Stomach (tissue), 9 donors: Measurements from ENCODE around the gene MAGI1. TPM values are rescaled to one million over a fixed set of nuclear protein-coding genes. Genes with fewer than 3 reads are reported as not detected.

ENCODE experiments used
- DNase-seq, 2 donors: peaks; one replicate each; pipeline versions ENCODE4 v3.0.0 to v3.0.0-alpha.2; 2013 to 2019
- H3K27ac ChIP-seq, 5 donors: fragments of 200-600 bp in 4 of 5; sonication (generic) in 4 of 5; one replicate each; pipeline ENCODE4 v1.5.1; 2013 to 2019; ENCODE audit warnings: mild to moderate bottlenecking in 1 of 5, moderate library complexity in 1 of 5
- H3K27me3 ChIP-seq, 3 donors: fragments of 200-600 bp; sonication (generic); one replicate each; pipeline ENCODE4 v1.5.1; 2017 to 2019; ENCODE audit warnings: mixed run types in 1 of 3
- H3K36me3 ChIP-seq, 4 donors: fragments of 200-600 bp; sonication (generic); 1 replicate in 3 of 4; 2 replicates in 1 of 4; pipeline ENCODE4 v1.5.1; 2016 to 2019
- H3K4me1 ChIP-seq, 4 donors: fragments of 200-600 bp; sonication (generic); one replicate each; pipeline ENCODE4 v1.5.1; 2016 to 2019
- H3K4me3 ChIP-seq, 4 donors: fragments of 200-600 bp; sonication (generic) in 3 of 4; one replicate each; pipeline ENCODE4 v1.5.1; 2016 to 2019; ENCODE audit warnings: mild to moderate bottlenecking in 1 of 4
- H3K9me3 ChIP-seq, 4 donors: fragments of 200-600 bp; sonication (generic); one replicate each; pipeline ENCODE4 v1.5.1; 2016 to 2019
- CTCF ChIP-seq, 7 experiments: fragments of 450-650 bp in 4 of 7; fragments of 200-600 bp in 3 of 7; sonication (generic) in 3 of 7; IDR thresholded peaks; one replicate each; pipeline ENCODE4 v1.5.1; 2016 to 2019; ENCODE audit warnings: antibody characterized with exemption in 7 of 7, control low read depth in 2 of 7, mild to moderate bottlenecking in 1 of 7
- EP300 ChIP-seq: sonication (generic); formaldehyde crosslinking; IDR thresholded peaks from one replicate; pipeline ENCODE4 v1.6.1; 2017; ENCODE audit warnings: antibody characterized with exemption
- POLR2A ChIP-seq, 4 donors: fragments of 450-650 bp; IDR thresholded peaks; one replicate each; pipeline ENCODE4 v1.6.1; 2016; ENCODE audit warnings: antibody characterized with exemption in 4 of 4, control low read depth in 2 of 4, mild to moderate bottlenecking in 1 of 4, moderate library complexity in 1 of 4
- POLR2AphosphoS5 ChIP-seq, 3 donors: sonication (generic); formaldehyde crosslinking; IDR thresholded peaks; one replicate each; pipeline ENCODE4 v1.6.1; 2016; ENCODE audit warnings: antibody characterized with exemption in 3 of 3
- WGBS, 5 donors: extraction: QIAGEN DNeasy Blood & Tissue Kit in 3 of 5; methylation state at CpG; one replicate each; pipeline versions ENCODE4 v1.1.5 to v1.1.7; 2013 to 2018; 5-methylcytosine and 5-hydroxymethylcytosine counted together
- intact Hi-C: fragments of 100-400 bp; cut with DNase I; formaldehyde crosslinking; loops from one replicate; pipeline ENCODE4 v1.15.1; 2023; ENCODE audit warnings: low total_unique reads
- polyA plus RNA-seq, 3 donors: library from polyadenylated mRNA; stranded (reverse); fragments of 200-250 nt; gene quantifications; one replicate each; pipeline ENCODE4 v1.2.3, GENCODE V29; 2013
- total RNA-seq, 5 donors: library from RNA; depleted of rRNA; stranded (reverse); fragments of >200 nt; gene quantifications; one replicate each; pipeline versions ENCODE4 v1.1.0 to v1.2.3, GENCODE V29; 2014 to 2016
- donor health status: healthy with polysubstance abuse.
- donor health status: Bipolar disorder and iron deficiency.
- donor health status: healthy.

The MAGI1 gene
- total and polyA plus RNA-seq, 8 donors: 5.7 to 237 (median 84.8) TPM

- intact Hi-C loops: no loop called here
- TF ChIP-seq EP300 (no peak), CTCF (IDR thresholded peaks at IDR 0.05) (no peak), POLR2AphosphoS5 (IDR thresholded peaks at IDR 0.05) (no peak), POLR2A (IDR thresholded peaks at IDR 0.05) (no peak)
- 74 to 80% (median 76%) methylated on average over 8 of the region's 8 CpGs for WGBS, 5 donors
Measured at GRCh38 chr3:65348398-65348995, 690.2 kb downstream of the MAGI1 start.

GRCh38 chr3:65347166-65347565, 691.6 kb downstream of the MAGI1 start:
- Histone ChIP-seq H3K27me3 (no peaks in the 10 kb centered on the region), H3K4me3 (no peak overlapping the region), H3K27ac (no peak overlapping the region), H3K4me1 (peaks cover 0 to 8% (median 0%) of the 10 kb centered on the region in 4 donors), H3K9me3 (no peaks in the 10 kb centered on the region), H3K36me3 (no peaks in the 10 kb centered on the region)
- DNase-seq: no peak
- 73 to 96% (median 83%) methylated on average over 1 of the region's 1 CpG for WGBS, 5 donors
- intact Hi-C loops: no loop called here
- TF ChIP-seq CTCF (IDR thresholded peaks at IDR 0.05): no peak

More at GRCh38 chr3:65348398-65348995, 690.2 kb downstream of the MAGI1 start:
- Histone ChIP-seq H3K9me3 (no peaks in the 10 kb centered on the region), H3K36me3 (no peaks in the 10 kb centered on the region), H3K27me3 (no peaks in the 10 kb centered on the region), H3K4me3 (no peak overlapping the region), H3K27ac (no peak overlapping the region), H3K4me1 (peaks cover 0 to 8% (median 0%) of the 10 kb centered on the region in 4 donors)
- DNase-seq: no peak

- Histone ChIP-seq H3K36me3 (no peaks in the 10 kb centered on the region), H3K4me3 (no peak overlapping the region), H3K4me1 (peaks cover 0 to 8% (median 0%) of the 10 kb centered on the region in 4 donors), H3K27ac (no peak overlapping the region), H3K27me3 (no peaks in the 10 kb centered on the region), H3K9me3 (no peaks in the 10 kb centered on the region)
- intact Hi-C loops: no loop called here
- 90 to 98% (median 92%) methylated on average over 2 of the region's 2 CpGs for WGBS, 5 donors
- DNase-seq: no peak
- no peak for TF ChIP-seq CTCF (IDR thresholded peaks at IDR 0.05)
- no peak for TF ChIP-seq POLR2A (IDR thresholded peaks at IDR 0.05)
- TF ChIP-seq EP300: no peak
- no peak for TF ChIP-seq POLR2AphosphoS5 (IDR thresholded peaks at IDR 0.05)
Measured at GRCh38 chr3:65344846-65345245, 693.9 kb downstream of the MAGI1 start.

GRCh38 chr3:65344444-65344843, 694.3 kb downstream of the MAGI1 start:
- no peaks in the 10 kb centered on the region for H3K9me3 ChIP-seq
- peaks cover 0 to 8% (median 0%) of the 10 kb centered on the region in 4 donors for H3K4me1 ChIP-seq
- TF ChIP-seq POLR2A (IDR thresholded peaks at IDR 0.05) (no peak), CTCF (IDR thresholded peaks at IDR 0.05) (no peak), EP300 (no peak), POLR2AphosphoS5 (IDR thresholded peaks at IDR 0.05) (no peak)
- no peak overlapping the region for H3K4me3 ChIP-seq
- WGBS, 5 donors: 79 to 87% (median 84%) methylated on average over 3 of the region's 3 CpGs
- H3K27ac ChIP-seq: no peak overlapping the region
- intact Hi-C loops: no loop called here
- no peaks in the 10 kb centered on the region for H3K27me3 ChIP-seq
- no peaks in the 10 kb centered on the region for H3K36me3 ChIP-seq
- DNase-seq: no peak
